NCI-H748 (cell line): Measurements from ENCODE around the gene CMTM7.

ENCODE experiments used
- DNase-seq: peaks from one replicate; lab custom pipeline; 2025; ENCODE audit not compliant: unreplicated experiment; lab: John Stamatoyannopoulos, UW

The CMTM7 gene

GRCh38 chr3:32413845-32414521 is 22.3 kb downstream of the CMTM7 start:
- DNase-seq = no peak

- DNase-seq = no peak
These were observed 23.0 kb downstream of the CMTM7 start for GRCh38 chr3:32414522-32415202.

- DNase-seq = no peak
These were observed 28.1 kb downstream of the CMTM7 start for GRCh38 chr3:32419742-32420125.

GRCh38 chr3:32420126-32421038 is 28.7 kb downstream of the CMTM7 start:
- DNase-seq = no peak

GRCh38 chr3:32421185-32421584 is 29.5 kb downstream of the CMTM7 start:
- DNase-seq = no peak

GRCh38 chr3:32421991-32422859 is 30.6 kb downstream of the CMTM7 start:
- DNase-seq = peak; percentile 86

GRCh38 chr3:32422943-32423342 is 31.3 kb downstream of the CMTM7 start:
- DNase-seq = peak; percentile 13

GRCh38 chr3:32423534-32423933 is 31.9 kb downstream of the CMTM7 start:
- DNase-seq = no peak

GRCh38 chr3:32423956-32424557 is 32.4 kb downstream of the CMTM7 start:
- no peak for DNase-seq

- DNase-seq = no peak
These were observed 33.1 kb downstream of the CMTM7 start for GRCh38 chr3:32424581-32425250.

- DNase-seq = no peak
These were observed 36.7 kb downstream of the CMTM7 start for GRCh38 chr3:32428092-32429068.

- DNase-seq = no peak
These were observed 39.2 kb downstream of the CMTM7 start for GRCh38 chr3:32430900-32431299.

GRCh38 chr3:32431481-32431880 is 39.8 kb downstream of the CMTM7 start:
- DNase-seq = no peak

- no peak for DNase-seq
These were observed 40.5 kb downstream of the CMTM7 start for GRCh38 chr3:32432045-32432710.

- DNase-seq = no peak
These were observed 41.3 kb downstream of the CMTM7 start for GRCh38 chr3:32432711-32433530.

GRCh38 chr3:32434206-32434605 is 42.6 kb downstream of the CMTM7 start:
- DNase-seq = no peak
